ENCODE measurements around the gene RBM28.
"Not testable (repeated sequence)": the region's sequence is repeated elsewhere in the genome, so short reads cannot be mapped to it uniquely, and the experiment has no call there.

RBM28 gene

GRCh38 chr7:128280451-128280850, 63.3 kb downstream of the RBM28 start:
- not testable (repeated sequence) for DNase-seq

- no peak for DNase-seq
These were observed 64.5 kb downstream of the RBM28 start for GRCh38 chr7:128279124-128279713.

GRCh38 chr7:128278366-128278765, 65.3 kb downstream of the RBM28 start:
- DNase-seq = no peak

DNA sequence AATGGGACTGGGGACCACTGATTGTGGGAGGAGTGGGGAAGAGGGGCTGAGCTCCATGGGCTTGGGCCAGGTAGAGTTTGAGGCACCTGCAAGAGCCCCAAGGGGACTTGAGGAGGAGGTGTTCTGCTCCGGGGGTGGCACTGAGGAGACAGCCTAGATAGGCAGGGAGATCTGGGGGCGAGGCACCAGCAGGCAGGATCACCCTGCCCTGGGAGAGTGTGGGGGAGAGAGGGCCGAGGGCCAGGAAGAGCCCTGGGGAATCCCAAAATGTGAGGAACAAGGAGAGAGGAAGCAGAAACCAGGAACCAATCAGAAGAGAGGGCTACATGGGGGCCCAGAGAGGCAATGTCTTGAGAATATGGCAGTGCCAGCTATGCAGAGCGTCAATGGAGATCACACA, 68.0 kb downstream of the RBM28 start:
- DNase-seq = no peak

DNA sequence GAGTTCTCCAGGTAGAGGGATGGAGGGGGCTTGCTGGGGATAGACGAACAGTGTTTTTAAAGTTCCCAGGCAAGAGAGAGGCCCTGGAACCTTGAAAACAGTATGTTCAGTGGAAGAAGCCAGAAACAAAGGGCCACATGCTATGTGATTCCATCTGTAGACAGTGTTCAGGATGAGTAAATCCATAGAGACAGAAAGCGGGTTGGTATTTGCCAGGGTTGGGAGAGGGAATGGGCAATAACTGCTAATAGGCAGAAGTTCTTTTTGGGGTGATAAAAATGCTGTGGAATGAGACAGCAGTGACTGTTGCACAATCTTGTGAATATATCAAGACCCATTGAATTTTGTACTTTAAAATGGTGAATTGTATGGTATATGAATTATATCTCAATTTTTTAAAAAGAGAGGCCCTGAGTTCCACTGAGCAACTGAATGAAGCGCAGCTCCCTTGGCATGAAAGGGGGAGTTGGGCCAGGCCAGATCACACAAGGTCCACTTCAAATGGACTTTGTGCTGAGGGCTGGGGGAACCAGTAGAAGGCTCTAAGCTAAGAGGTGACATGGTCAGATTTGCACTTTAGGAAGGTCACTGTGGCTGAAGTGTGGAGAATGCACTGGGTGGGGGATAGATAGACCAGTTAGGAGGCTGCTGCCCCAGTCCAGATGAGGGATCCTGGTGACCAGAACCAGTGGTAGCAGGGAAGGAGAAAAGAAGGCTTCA, 68.7 kb downstream of the RBM28 start:
- no peak for DNase-seq

DNA sequence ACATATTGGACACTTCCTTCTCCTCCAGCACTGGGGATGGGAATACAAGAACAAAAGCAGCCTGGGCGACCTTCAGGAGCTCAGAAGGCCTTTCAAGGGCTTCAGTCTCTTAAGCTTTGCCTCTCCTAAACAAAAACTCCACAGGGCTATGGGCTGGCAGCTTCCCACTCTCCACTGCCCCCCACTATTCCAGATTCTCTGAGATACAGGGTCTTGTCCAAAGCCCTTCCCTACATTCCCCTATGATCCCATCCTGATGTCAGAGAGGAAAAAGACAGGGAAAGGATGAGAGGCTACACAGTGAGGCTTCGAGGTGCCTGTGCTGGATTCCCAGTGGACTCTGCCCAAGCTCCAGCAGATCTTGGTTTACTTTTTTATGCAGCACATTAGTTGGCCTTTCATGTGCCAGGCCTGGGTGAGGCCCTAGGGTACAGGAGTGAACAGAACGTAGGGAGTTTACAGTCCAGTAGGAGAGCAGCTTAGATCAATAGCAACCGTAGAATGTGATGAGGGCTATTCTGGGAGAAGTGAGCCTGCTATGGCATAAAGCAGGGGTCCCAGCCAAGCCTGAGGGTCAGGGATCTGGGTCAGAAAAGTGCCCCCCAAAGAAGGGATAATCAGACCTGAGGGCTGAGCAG, 69.3 kb downstream of the RBM28 start:
- DNase-seq = no peak

- DNase-seq = no peak
These were observed 71.7 kb downstream of the RBM28 start for GRCh38 chr7:128271942-128272481.

GRCh38 chr7:128271471-128271941, 72.2 kb downstream of the RBM28 start:
- DNase-seq = no peak

- no peak for DNase-seq
These were observed 72.9 kb downstream of the RBM28 start for GRCh38 chr7:128270826-128271272.

DNA sequence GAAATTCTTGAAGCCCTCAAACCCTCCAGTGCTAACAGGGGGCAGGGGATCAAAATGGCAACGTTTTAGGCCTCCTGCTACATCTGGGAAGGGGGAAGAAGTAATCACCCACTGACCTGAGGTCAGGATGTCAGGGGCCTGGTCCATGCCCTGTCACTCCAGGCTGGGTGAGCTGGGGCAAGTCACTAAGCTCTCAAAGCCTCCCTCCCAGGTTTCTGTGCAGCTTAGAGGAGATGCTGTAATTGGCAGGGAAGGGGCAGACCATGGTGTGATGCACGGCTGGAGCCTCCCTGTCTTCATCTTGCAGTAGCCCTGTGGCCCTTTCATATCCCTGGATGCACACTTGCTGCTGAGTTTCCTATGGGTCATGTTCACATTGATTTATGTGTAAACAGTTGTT, 75.5 kb downstream of the RBM28 start:
- DNase-seq = no peak

GRCh38 chr7:128267595-128267924, 76.1 kb downstream of the RBM28 start:
- no peak for DNase-seq

DNA sequence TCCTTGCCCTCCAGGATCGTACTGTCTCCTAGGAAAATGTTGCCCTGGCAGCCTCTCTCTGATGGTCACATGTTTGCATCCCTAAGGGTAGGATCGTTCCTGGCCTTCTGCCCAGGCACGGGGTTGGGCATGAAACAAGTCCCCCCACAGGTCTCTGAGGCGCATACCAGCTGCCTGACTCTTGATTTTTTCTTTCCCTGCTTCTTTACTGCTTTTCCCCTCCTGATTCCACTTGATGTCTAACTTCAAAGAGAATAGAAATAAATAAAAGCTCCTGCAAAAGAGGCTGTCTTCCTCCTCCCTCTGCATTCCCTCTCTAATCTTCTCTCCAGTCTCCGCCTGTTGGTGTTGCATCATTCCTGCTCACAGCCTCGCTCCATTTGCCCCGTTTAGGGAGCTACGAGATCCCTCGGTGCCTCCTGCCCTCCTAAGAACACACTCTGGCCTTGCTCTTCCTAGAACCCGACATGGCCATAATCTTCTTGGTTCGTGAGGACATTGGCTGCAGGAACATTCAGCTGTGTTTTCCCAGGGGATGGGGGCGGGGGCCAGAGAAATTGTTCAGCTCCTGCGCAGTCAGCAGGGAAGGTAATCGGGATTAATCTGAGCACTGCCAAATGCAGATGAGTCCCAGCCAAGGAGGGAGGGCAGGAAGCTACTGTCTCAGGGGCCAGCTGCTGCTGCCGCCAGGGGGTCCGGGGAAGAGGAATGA, 76.7 kb downstream of the RBM28 start:
- DNase-seq = peak; percentile 37

GRCh38 chr7:128266529-128266882, 77.2 kb downstream of the RBM28 start:
- DNase-seq = no peak

- no peak for DNase-seq
These were observed 77.8 kb downstream of the RBM28 start for GRCh38 chr7:128265906-128266300.

- DNase-seq = no peak
These were observed 78.4 kb downstream of the RBM28 start for GRCh38 chr7:128265156-128265905.

DNA sequence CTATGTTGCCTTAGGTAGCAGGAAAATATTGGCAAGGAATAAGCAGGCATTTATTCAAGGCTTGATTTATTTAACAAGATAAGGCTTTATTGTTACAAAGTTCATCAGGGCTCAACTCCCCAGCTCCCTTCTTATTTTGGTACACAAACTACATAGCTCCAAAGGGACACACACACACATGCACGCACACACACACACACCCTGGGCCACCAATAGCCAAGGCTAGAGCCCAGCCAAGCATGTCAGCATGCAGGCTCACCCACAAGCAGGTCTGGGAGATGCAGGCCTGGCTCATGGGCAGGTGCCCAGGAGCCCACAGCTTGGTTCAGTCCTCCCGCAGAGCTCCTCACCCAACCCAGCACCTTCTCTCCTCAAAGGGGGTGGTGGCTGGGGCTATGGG, 79.2 kb downstream of the RBM28 start:
- no peak for DNase-seq

DNA sequence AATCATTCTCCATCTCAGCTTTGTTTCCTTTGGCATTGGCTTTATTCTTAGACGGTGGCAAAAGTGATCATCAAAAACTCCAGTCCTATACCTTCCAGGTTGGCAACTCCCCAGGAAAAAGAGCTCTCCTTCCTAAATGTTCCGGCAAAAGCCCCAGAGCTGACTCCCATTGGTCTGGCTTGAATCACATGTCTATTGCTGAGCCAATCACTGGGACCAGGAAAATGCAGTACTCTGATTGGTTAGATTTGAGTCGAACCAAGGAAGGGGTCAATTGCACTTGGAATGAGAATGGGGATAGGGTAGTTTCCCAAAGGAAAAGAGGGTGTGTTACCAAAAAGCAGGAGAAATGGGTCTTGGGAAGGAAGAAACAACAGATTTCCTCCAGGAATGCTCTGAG, 80.3 kb downstream of the RBM28 start:
- DNase-seq = no peak

DNA sequence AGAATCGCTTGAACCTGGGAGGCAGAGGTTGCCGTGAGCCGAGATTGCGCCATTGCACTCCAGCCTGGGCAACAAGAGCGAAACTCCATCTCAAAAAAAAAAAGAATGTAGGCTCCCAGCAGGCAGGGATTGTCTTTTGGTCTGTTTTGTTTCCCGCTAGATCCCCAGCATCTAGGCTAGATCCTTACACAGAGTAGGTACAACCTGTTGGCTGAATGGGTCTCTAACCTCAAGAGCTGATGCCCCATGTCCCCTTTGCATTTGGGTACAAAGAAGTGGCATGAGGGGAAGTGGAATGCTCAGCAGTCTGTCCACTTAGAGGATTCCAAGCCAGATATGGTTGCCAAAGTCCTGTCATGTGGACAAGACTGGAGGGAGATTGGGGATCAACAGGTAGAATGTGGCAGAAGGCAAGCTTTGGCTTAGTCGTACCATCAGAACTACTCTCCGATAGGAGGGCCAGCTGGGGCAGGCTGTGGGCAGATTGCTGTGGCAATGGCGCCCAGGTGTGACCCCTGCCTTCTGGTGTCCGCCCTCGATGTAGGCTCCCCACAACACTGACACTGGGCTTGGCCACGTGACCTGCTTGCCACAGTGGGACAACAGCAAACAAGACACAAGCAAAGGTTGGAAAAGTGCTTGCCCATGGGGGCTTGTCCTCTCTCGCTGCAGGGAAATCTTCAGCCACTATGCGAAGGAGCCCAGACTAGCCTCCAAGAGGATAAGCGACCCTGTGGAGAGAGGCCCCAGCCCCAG, 81.3 kb downstream of the RBM28 start:
- no peak for DNase-seq

GRCh38 chr7:128260069-128260795, 83.5 kb downstream of the RBM28 start:
- DNase-seq = no peak

DNA sequence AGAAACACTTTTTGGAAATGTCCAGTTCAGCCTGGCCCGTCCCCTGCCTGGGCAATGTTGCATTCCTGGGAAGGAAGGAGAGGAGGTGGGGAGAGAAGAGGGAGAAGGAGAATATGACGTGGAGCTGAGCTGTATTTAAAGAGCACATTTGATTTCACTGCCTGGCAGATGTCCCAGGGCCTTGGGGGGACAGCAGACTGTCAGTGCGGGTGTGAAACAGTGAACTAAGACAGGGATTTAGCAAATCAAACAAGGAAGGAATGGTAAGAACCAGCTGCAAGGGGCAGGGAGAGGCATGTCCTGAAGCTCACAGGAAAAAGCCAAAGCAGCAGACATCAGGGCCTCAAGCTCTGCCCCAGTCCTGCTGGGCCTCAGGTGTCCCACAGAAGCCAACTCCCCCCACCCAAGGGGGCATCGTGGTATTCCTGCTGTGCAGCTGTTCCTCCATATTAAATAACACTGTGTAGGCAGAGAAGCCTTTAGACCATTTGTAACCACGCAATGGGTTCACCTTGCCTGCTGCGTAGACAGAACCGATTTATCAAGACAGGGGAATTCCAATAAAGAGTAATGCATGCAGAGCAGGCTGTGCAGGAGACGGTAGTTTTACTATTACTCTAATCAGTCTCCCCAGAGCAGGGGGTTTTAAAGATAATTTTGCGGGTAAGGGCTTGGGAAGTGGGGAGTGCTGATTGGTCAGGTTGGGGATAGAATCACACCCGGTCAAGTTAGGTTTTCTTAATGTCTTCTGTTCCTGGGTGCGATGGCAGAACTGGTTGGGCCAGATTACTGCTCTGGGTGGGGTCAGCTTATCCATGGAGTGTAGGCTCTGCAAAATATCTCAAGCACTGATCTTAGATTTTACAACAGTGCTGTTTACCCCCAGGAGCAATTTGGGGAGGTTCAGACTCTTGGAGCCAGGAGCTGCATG, 84.3 kb downstream of the RBM28 start:
- no peak for DNase-seq

Data from midbrain (tissue), 1 donor.